ENCODE results near the gene NDST1. TPM values are rescaled to one million over a fixed set of nuclear protein-coding genes. Genes with fewer than 3 reads are reported as not detected.

Gene NDST1
- total RNA-seq, 1 experiment from 2014 or later = 68.9 TPM

GRCh38 chr5:150544611-150545219 is 36.8 kb downstream of the NDST1 start:
- intact Hi-C loops (cut with micrococcal nuclease) = loop anchor here (1.0 to 2.0 kb wide), 3 partner anchors 57 to 85 kb away; no protein-coding TSS in a partner anchor
- peak; percentile 99 for TF ChIP-seq CTCF (IDR thresholded peaks at IDR 0.05; ENCODE audit: unreplicated experiment)
- POLR2A ChIA-PET = interaction anchor here (0.6 to 1.5 kb wide), 5 partner anchors 51 to 163 kb away, joined by 3 to 4 read pairs (median 3); no protein-coding TSS in a partner anchor
- peak; percentile 91 for DNase-seq (ENCODE audit: unreplicated experiment)
- Mint-ChIP-seq H3K36me3 (ENCODE audit: insufficient read depth, unreplicated experiment) (peaks cover 89% of the 10 kb centered on the region), H3K27me3 (ENCODE audit: insufficient read depth, unreplicated experiment) (no peaks in the 10 kb centered on the region), H3K4me3 (ENCODE audit: unreplicated experiment) (no peak overlapping the region), H3K4me1 (ENCODE audit: insufficient read depth, unreplicated experiment) (peaks cover 26% of the 10 kb centered on the region), H3K27ac (ENCODE audit: low read depth, unreplicated experiment) (no peak overlapping the region), H3K9me3 (ENCODE audit: unreplicated experiment) (no peaks in the 10 kb centered on the region)
- no TSS peak for BruUV-seq (replicated peaks)
- CTCF ChIA-PET = interaction anchor here (0.6 to 11.3 kb wide), 29 partner anchors 10 to 257 kb away, joined by 3 to 142 read pairs (median 5); no protein-coding TSS in a partner anchor

GRCh38 chr5:150545246-150545645 is 37.3 kb downstream of the NDST1 start:
- H3K4me1 Mint-ChIP-seq (ENCODE audit: insufficient read depth, unreplicated experiment) = peaks cover 23% of the 10 kb centered on the region
- H3K9me3 Mint-ChIP-seq (ENCODE audit: unreplicated experiment) = no peaks in the 10 kb centered on the region
- ChIA-PET POLR2A (interaction anchor here (0.7 to 1.5 kb wide), 4 partner anchors 80 to 162 kb away, joined by 3 to 4 read pairs (median 3); no protein-coding TSS in a partner anchor), CTCF (interaction anchor here (0.6 to 11.3 kb wide), 30 partner anchors 10 to 257 kb away, joined by 3 to 142 read pairs (median 4); no protein-coding TSS in a partner anchor)
- no peak for TF ChIP-seq CTCF (IDR thresholded peaks at IDR 0.05; ENCODE audit: unreplicated experiment)
- DNase-seq (ENCODE audit: unreplicated experiment) = no peak
- no TSS peak for BruUV-seq (replicated peaks)
- peaks cover 89% of the 10 kb centered on the region for H3K36me3 Mint-ChIP-seq (ENCODE audit: insufficient read depth, unreplicated experiment)
- no peak overlapping the region for H3K4me3 Mint-ChIP-seq (ENCODE audit: unreplicated experiment)
- no peaks in the 10 kb centered on the region for H3K27me3 Mint-ChIP-seq (ENCODE audit: insufficient read depth, unreplicated experiment)
- H3K27ac Mint-ChIP-seq (ENCODE audit: low read depth, unreplicated experiment) = no peak overlapping the region
- intact Hi-C loops (cut with micrococcal nuclease) = loop anchor here (2.0 kb wide), 1 partner anchor 76 kb away; no protein-coding TSS in a partner anchor

- ChIA-PET CTCF (interaction anchor here (0.9 to 11.3 kb wide), 5 partner anchors 9 to 676 kb away, joined by 3 to 142 read pairs (median 4); partner anchors contain the start of gene CCDC69), POLR2A (interaction anchor here (1.2 kb wide), 1 partner anchor 12 kb away, joined by 3 read pairs; no protein-coding TSS in a partner anchor)
- H3K36me3 Mint-ChIP-seq (ENCODE audit: insufficient read depth, unreplicated experiment) = peaks cover 93% of the 10 kb centered on the region
- H3K9me3 Mint-ChIP-seq (ENCODE audit: unreplicated experiment) = no peaks in the 10 kb centered on the region
- BruUV-seq (replicated peaks) = no TSS peak
- no peak overlapping the region for H3K4me3 Mint-ChIP-seq (ENCODE audit: unreplicated experiment)
- no peak for TF ChIP-seq CTCF (IDR thresholded peaks at IDR 0.05; ENCODE audit: unreplicated experiment)
- no peak overlapping the region for H3K27ac Mint-ChIP-seq (ENCODE audit: low read depth, unreplicated experiment)
- no peaks in the 10 kb centered on the region for H3K27me3 Mint-ChIP-seq (ENCODE audit: insufficient read depth, unreplicated experiment)
- DNase-seq (ENCODE audit: unreplicated experiment) = no peak
- intact Hi-C loops (cut with micrococcal nuclease) = no loop called here
- H3K4me1 Mint-ChIP-seq (ENCODE audit: insufficient read depth, unreplicated experiment) = no peaks in the 10 kb centered on the region
These were observed 40.2 kb downstream of the NDST1 start for GRCh38 chr5:150548123-150548522.

- Mint-ChIP-seq H3K27me3 (ENCODE audit: insufficient read depth, unreplicated experiment) (no peaks in the 10 kb centered on the region), H3K9me3 (ENCODE audit: unreplicated experiment) (no peaks in the 10 kb centered on the region), H3K4me1 (ENCODE audit: insufficient read depth, unreplicated experiment) (no peaks in the 10 kb centered on the region), H3K4me3 (ENCODE audit: unreplicated experiment) (no peak overlapping the region), H3K36me3 (ENCODE audit: insufficient read depth, unreplicated experiment) (peaks cover 84% of the 10 kb centered on the region), H3K27ac (ENCODE audit: low read depth, unreplicated experiment) (no peak overlapping the region)
- POLR2A ChIA-PET = interaction anchor here (0.7 to 1.1 kb wide), 2 partner anchors 10 to 89 kb away, joined by 3 to 4 read pairs; no protein-coding TSS in a partner anchor
- no TSS peak for BruUV-seq (replicated peaks)
- no peak for DNase-seq (ENCODE audit: unreplicated experiment)
- intact Hi-C loops (cut with micrococcal nuclease) = no loop called here
- TF ChIP-seq CTCF (IDR thresholded peaks at IDR 0.05; ENCODE audit: unreplicated experiment) = no peak
- CTCF ChIA-PET = interaction anchor here (0.6 to 11.3 kb wide), 6 partner anchors 8 to 229 kb away, joined by 3 to 142 read pairs (median 4); partner anchors contain the start of gene SMIM3
These were observed 41.8 kb downstream of the NDST1 start for GRCh38 chr5:150549735-150550134.
